Panc1 (cell line): ENCODE data around the gene SFTA2.

Source experiments
- TCF7L2 ChIP-seq: IDR thresholded peaks from 2 replicates; pipeline ENCODE4 v1.6.1; 2011; ENCODE audit warnings: mild to moderate bottlenecking, low read depth, low read length, inconsistent platforms
- TF ChIP-seq, protein P1 (sequence below): fragments of 450-650 bp; IDR thresholded peaks from 2 replicates; pipeline ENCODE4 v1.5.1; 2017; ENCODE audit warnings: mild to moderate bottlenecking

DNA sequence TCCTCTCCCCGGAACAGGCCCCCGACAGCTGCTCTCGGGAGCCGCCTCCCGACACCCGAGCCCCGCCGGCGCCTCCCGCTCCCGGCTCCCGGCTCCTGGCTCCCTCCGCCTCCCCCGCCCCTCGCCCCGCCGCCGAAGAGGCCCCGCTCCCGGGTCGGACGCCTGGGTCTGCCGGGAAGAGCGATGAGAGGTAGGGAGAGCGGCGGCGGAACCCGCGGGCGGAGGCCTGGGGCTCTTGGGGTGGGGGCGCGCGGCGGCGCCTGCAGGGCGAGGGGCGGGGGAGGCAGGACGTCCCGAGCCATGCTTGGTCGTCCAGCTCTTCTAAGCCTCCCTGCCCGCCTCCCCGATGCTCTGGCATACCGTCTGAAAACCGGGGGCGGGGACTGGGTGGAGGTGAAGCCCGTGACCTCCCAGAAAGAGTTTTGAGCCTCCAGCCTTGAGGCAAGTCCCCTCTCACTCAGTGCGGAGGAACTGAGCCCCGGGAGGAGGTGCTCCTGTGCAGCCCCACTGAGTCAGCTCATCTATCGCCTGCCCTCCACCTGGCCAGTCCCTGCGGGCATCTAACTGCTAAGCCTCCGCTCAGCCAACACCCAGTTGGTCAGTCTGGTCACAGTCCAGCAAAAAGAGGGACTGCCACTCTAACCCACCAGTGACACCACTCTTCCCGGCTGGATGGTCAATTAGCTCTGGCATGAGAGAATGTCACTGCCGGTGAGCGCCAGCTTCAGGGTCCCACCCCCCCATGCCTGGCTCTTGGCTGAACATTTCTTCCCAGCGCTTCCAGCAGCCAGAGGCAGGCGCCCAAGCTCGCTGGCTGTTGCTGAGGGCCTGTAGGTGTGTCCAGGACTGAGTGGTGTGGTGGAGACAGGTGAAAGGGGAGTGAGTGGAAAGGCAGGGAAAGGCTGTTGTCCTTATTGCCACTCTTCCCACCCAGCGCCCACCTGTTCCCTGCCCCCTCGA lies 47.2 kb downstream of the SFTA2 start:
- TF ChIP-seq, protein P1, sequence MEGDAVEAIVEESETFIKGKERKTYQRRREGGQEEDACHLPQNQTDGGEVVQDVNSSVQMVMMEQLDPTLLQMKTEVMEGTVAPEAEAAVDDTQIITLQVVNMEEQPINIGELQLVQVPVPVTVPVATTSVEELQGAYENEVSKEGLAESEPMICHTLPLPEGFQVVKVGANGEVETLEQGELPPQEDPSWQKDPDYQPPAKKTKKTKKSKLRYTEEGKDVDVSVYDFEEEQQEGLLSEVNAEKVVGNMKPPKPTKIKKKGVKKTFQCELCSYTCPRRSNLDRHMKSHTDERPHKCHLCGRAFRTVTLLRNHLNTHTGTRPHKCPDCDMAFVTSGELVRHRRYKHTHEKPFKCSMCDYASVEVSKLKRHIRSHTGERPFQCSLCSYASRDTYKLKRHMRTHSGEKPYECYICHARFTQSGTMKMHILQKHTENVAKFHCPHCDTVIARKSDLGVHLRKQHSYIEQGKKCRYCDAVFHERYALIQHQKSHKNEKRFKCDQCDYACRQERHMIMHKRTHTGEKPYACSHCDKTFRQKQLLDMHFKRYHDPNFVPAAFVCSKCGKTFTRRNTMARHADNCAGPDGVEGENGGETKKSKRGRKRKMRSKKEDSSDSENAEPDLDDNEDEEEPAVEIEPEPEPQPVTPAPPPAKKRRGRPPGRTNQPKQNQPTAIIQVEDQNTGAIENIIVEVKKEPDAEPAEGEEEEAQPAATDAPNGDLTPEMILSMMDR: no peak
- no peak for TF ChIP-seq TCF7L2
